ENCODE data around the gene CKM.

GRCh38 chr19:45279587-45280192 lies 43.0 kb downstream of the CKM start:
- TF ChIP-seq CTCF (IDR thresholded peaks at IDR 0.05; ENCODE audit: borderline replicate concordance, extremely low read depth, low read length, poor library complexity, severe bottlenecking) (no peak), EZH2 (IDR thresholded peaks at IDR 0.05; ENCODE audit: borderline replicate concordance, low read depth, low read length, severe bottlenecking) (no peak)
